Breast epithelium (tissue), 3 donors: ENCODE results near the gene EML2.

Experiments used
- CTCF ChIP-seq, 3 donors: fragments of 450-650 bp; IDR thresholded peaks; one replicate each; pipeline ENCODE4 v1.5.1; 2016 to 2017; ENCODE audit warnings: antibody characterized with exemption in 3 of 3, mild to moderate bottlenecking in 3 of 3, moderate library complexity in 3 of 3
- POLR2A ChIP-seq: fragments of 450-650 bp; IDR thresholded peaks from one replicate; pipeline ENCODE4 v1.6.1; 2016; ENCODE audit warnings: antibody characterized with exemption, mild to moderate bottlenecking, moderate library complexity
- POLR2AphosphoS5 ChIP-seq, 3 donors: sonication (generic); formaldehyde crosslinking; IDR thresholded peaks; one replicate each; pipeline ENCODE4 v1.6.1; 2017; ENCODE audit warnings: antibody characterized with exemption in 3 of 3

- no peak for TF ChIP-seq CTCF (IDR thresholded peaks at IDR 0.05)
- no peak for TF ChIP-seq POLR2A
- TF ChIP-seq POLR2AphosphoS5 (IDR thresholded peaks at IDR 0.05): no peak
Measured at GRCh38 chr19:45655073-45655472, 15.9 kb upstream of the EML2 start.
